ENCODE measurements around the gene ZXDB.
"Not testable (repeated sequence)": the region's sequence is repeated elsewhere in the genome, so short reads cannot be mapped to it uniquely, and the experiment has no call there.

ZXDB gene

DNA sequence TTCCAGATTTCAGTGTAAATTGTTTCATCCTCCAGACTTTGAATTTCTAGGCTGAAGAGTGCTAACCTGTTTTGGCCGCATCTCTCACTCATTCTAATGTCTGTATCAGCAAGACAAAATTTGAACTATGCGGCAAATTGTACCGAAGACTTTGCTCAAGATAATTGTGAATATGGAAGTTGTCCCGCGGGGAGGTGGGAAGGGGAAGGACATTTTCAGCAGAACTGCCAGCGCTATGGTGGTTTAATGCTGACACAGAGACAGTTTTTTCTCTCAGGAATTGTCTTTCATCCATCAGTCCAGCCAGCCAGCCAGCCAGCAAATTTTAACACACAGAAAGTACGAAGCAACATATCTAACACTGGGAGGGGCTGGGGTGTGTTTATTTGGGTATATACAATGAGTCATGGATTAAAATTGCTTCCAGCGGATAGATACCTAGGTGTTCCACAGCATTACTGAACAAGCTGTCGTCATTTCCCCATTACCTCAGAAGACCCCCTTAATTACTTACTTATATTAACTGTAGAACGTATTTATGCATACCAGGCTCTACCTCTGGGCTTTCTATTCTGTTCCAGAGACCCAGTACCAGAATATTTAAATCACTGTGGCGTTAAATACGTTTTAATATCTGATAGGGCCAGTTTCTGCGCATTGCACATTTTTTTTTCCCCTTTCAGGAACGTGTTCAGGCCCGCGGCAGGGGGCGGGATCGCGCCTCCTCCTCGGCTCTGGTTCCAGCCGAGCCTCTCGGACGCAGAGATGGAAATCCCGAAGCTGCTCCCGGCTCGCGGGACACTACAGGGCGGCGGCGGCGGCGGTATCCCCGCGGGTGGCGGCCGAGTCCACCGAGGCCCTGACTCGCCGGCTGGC, at the start of gene ZXDB:
Gene ZXDB (plus strand): TSS at position 728 of the 876 bp plus-strand sequence. CDS start 38 bp downstream, at position 766.
- not testable (repeated sequence) for DNase-seq

DNA sequence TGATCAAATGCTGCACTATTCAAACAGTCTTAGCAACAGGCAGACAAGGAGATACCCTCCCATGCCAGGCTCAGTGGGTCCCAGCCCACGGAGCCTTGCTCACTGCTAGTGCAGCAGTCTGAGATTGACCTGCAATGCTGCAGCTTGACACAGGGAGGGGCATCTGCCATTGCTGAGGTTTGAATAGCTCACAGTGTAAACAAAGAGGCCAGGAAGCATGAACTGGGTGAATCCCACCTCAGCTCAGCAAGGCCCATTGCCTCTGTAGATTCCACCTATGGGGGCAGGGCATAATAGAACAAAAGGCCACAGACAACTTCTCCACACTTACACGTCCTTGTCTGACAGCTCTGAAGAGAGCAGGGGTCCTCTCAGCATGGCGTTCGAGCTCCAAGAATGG, 26.6 kb upstream of the ZXDB start:
- no peak for DNase-seq

DNA sequence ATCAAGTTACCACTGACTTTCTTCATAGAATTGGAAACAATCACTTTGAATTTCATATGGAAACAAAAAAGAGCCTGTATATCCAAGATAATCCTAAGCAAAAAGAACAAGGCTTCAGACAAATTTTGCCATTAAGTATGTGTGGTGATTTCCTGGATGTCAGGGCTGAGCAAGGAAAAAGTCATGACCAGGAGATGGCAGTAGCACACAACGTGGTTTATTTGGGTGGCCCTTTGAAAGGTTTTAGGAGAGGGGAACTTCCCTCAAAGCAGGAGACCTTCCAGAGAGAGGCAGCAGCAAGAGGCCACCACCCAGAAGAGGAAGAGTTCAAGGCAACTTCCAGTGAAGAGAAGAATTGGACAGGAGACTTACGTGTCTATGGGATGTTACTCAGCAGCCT, 18.1 kb upstream of the ZXDB start:
- peak; percentile 13 for DNase-seq

DNA sequence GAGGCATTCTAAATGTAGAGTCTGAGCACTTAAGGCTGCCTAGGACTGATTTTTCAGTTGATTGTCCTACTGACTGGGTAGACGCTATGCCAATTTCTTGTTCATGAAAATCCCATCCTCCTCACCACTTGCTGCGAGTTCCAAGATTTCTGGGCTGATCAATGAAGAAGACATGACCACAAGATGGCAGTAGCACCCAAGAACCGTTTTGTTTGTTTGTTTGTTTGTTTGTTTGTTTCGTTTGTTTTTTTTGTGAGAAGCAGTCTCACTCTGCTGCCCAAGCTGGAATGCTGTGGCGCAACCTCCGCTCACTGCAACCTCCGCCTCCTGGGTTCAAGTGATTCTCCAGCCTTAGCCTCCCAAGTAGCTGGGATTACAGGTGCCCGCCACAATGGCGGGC, 8.9 kb upstream of the ZXDB start:
- DNase-seq, result not testable (repeated sequence)

DNA sequence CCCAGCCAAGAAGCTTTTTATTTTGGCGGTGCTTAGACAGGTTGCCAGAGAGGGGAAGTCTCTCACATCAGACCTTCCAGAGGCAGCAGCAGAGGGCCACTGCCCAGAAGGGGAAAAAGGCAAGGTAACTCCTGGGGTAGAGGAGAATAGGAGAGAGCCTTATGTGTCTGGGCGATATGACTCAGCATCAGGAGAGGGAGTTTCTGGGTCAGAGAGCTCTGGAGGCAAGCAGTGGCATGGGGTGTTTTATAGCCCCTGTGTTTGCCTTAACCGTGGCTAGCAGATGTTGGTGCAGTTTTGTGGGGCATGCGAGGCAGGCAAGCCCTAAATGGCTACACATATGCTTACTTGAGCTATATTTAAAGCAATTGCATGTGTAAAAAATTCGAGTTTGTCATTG, 8.3 kb upstream of the ZXDB start:
- DNase-seq, result no peak

- no peak for DNase-seq
These were observed 5.5 kb upstream of the ZXDB start for GRCh38 chrX:57586360-57586759.

DNA sequence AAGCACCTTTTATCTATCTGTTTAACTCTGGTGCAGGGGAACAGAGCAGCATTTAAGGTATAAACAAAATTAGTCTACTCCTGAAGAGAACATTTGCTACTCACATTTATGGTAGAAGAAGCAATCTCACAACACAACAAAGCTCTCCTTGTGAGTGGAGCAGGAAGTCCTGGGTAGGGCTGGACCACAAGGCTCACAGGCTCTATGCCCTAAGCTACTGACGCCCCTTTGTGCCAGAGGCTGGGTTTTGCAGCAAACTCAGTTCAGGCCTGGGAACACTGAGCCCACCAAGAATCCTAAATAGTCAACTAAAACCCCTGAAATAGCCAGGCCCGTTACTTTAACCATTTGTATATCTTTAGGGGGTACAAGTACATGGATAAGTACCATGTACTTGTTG, 4.7 kb upstream of the ZXDB start:
- DNase-seq, result no peak

DNA sequence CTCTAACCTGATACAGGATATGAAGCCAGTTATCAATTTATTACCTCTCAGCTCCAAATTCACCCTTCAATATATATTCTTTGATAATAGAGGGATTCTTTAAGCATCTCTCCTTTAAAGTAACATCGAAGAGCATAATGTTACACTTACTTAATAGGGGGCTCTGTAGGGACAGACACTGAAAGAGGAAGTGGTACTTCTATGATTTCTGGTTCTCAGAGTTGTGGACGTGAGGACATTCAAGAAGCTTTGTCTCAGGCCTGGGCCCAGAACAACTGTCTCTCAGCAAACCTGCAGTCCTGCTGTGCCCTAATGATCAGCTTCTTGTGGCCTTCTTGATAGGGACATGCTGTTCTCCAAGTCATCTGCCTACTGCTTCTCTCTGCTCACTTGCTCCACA, 4.2 kb upstream of the ZXDB start:
- DNase-seq, result no peak

DNA sequence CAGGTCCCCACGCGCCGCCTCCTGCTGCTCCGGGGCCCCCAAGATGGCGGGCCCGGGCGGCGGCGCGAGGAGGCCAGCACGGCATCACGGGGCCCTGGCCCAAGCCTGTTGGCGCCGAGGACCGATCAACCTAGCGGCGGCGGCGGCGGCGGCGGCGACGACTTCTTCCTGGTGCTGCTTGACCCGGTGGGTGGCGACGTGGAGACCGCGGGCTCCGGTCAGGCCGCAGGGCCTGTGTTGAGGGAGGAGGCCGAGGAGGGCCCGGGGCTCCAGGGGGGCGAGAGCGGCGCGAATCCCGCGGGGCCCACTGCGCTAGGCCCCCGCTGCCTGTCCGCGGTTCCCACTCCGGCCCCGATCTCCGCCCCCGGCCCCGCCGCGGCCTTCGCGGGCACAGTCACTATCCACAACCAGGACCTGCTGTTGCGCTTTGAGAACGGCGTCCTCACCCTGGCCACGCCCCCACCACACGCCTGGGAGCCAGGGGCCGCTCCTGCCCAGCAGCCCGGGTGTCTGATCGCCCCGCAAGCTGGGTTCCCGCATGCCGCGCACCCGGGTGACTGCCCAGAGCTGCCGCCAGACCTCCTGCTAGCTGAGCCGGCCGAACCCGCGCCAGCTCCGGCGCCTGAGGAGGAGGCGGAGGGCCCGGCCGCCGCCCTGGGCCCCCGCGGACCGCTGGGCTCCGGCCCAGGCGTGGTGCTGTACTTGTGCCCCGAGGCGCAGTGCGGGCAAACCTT, 516 bp downstream of the ZXDB start:
- DNase-seq, result peak; percentile 21

DNA sequence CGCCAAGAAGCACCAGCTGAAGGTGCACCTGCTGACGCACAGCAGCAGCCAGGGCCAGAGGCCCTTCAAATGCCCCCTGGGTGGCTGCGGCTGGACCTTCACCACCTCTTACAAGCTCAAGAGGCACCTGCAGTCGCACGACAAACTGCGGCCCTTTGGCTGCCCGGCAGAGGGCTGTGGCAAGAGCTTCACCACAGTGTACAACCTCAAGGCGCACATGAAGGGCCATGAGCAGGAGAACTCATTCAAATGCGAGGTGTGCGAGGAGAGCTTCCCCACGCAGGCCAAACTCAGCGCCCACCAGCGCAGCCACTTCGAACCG, 1.0 kb downstream of the ZXDB start:
- peak; percentile 10 for DNase-seq

DNA sequence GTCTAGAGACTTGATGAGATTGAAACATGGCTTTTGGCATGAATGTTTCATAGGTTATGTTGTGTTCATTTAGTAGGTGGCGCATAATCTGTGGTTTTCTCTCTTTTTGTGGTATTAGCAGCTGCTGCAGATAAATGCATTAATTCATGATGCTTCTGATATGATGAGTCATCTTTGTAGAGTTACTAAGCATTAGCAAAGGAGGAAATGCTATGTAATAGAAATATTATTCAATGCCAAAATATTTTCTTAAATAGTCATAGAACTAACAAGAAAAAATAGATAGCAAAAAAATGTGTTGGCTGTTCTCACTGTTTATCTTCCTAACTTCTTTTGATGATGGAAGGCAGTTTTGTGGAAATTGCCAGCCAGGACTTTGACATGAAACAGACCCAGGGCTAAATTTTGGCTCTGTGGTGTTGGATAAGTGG, 3.6 kb downstream of the ZXDB start:
- no peak for DNase-seq

GRCh38 chrX:57596109-57596508, 4.3 kb downstream of the ZXDB start:
- no peak for DNase-seq

DNA sequence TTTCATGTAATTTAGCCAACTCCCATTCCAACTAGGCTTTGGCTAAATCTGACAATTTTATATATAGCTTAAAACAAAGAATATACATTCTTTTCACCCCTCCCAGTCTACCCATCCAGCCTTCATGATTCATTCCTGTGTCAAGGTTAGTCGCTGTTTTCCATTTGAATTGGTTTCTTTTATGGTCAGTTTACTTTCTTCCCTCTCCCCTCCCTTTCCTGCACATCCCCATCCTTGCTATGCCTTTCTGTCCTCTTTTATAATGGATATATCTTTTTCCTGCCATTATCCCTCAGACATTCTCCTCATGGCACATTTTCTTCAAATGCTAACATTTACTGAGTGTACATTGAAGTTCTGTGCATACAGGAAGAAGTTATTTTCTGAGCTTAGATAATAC, 4.7 kb downstream of the ZXDB start:
- no peak for DNase-seq

- DNase-seq, result no peak
These were observed 15.7 kb downstream of the ZXDB start for GRCh38 chrX:57607295-57608187.

DNA sequence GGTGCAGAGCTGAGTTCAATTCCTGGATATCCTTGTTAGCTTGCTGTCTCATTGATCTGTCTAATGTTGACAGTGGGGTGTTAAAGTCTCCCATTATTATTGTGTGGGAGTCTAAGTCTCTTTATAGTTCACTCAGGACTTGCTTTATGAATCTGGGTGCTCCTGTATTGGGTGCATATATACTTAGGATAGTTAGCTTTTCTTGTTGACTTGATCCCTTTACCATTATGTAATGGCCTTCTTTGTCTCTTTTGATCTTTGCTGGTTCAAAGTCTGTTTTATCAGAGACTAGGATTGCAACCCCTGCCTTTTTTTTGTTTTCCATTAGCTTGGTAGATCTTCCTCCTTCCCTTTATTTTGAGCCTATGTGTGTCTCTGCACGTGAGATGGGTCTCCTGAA, 21.5 kb downstream of the ZXDB start:
- not testable (repeated sequence) for DNase-seq

DNA sequence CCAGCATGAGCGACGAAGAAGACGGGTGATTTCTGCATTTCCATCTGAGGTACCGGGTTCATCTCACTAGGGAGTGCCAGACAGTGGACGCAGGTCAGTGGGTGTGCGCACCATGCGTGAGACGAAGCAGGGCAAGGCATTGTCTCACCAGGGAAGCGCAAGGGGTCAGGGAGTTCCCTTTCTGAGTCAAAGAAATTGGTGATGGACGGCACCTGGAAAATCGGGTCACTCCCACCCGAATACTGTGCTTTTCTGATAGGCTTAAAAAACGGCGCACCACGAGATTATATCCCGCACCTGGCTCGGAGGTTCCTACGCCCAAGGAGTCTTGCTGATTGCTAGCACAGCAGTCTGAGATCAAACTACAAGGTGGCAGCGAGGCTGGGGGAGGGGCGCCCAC, 37.6 kb downstream of the ZXDB start:
- not testable (repeated sequence) for DNase-seq

GRCh38 chrX:57640674-57641016, 48.8 kb downstream of the ZXDB start:
- no peak for DNase-seq

DNA sequence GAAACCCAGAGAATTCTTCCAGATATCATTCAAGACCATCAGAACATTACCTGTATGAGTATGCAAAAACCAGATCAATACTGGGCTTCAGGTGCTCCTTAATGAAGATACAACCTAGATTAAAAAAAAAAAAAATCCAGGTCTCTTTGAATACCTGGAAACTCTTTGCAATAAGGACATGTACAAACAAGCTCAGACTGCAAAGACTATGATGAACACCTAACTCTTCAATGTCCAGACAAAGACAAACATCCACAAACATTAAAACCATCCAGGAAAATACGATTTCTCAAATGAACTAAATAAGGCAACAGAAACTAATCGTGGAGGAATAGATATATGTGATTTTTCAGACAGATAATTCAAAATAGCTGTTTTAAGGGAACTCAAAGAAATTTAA, 49.5 kb downstream of the ZXDB start:
- no peak for DNase-seq

GRCh38 chrX:57643698-57644097, 51.9 kb downstream of the ZXDB start:
- no peak for DNase-seq

DNA sequence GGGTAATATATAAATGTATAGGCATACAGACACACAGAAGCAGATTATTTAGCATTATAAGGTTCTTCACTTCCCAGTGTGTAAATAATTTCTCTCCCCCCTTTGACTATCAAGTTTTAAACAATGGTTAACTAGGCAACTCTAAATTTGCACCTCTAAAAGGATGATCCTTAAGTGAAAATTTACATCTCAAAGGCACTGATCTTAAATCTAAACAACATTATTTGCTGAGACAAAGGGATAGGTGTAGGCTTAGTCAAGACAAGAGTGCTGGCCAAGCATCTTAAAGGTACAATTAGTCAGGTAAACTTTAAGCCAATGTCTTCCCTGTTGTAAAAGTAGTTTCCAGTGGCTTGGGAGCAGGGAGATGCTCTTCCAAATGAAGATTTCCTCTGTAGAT, 55.2 kb downstream of the ZXDB start:
- no peak for DNase-seq

All from activated naive CD4-positive, alpha-beta T cell treated with anti-CD3 and anti-CD28 coated beads, Interleukin-2, amount 50 U/mL, for 16 hours (primary cell).